NCI-H2196 (cell line): ENCODE measurements around the gene DCDC2C.

Experiments used
- DNase-seq: peaks from one replicate; lab custom pipeline; 2025; ENCODE audit not compliant: unreplicated experiment; lab: John Stamatoyannopoulos, UW

DCDC2C gene

DNA sequence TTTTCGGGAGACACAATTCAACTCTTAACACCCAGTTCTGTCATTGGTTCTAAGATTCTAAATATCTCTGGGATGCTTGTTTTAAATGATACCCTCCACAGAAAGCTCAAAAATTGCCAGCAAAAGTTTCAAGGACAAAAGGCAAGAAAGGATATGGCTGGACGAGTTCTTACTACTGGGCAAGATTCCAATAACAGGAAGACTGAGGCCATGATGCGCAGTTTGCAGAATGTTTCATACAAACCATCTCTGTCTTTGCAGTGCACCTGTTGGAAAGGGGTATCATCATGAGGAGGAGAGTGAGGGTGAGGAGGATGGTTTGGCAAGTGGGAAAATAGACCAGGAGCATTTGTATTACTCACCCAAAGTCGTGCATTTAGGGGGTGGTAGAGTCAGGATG is 172.8 kb downstream of the DCDC2C start:
- DNase-seq: no peak

DNA sequence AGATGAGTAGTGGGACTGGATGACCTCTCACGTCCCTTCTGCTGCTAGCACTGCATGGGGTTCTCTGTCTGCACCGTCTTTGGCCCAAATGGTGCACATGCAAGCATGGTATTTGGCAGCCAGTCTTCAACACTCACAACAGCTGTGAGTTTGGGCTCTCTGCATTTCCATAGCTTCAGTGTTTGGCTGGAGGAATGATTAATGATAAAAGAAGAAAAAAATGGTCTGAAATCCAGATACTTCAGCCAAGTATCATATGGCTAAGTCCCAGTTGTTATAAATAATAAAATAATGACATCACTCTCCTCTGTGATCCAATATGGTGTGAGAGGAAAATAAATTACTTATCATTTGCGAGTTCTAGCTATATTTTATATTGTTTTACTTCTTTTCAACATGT is 173.3 kb downstream of the DCDC2C start:
- no peak for DNase-seq

GRCh38 chr2:3885629-3886628 is 182.6 kb downstream of the DCDC2C start:
- DNase-seq: no peak

GRCh38 chr2:3895021-3895420 is 191.6 kb downstream of the DCDC2C start:
- DNase-seq: no peak
